GM23248 (cell line): ENCODE results near the gene HEPN1.

Experiments used
- EZH2 ChIP-seq: fragments of 200-600 bp; sonication (generic); IDR thresholded peaks from 2 replicates; pipeline ENCODE4 v1.6.1; 2018; ENCODE audit warnings: antibody characterized with exemption, mild to moderate bottlenecking; ENCODE audit not compliant: insufficient read depth, poor library complexity, severe bottlenecking
- EZH2phosphoT487 ChIP-seq: fragments of 200-600 bp; sonication (generic); IDR thresholded peaks from 2 replicates; pipeline ENCODE4 v1.6.1; 2018; ENCODE audit warnings: antibody characterized with exemption, moderate library complexity, mild to moderate bottlenecking, low read depth; ENCODE audit not compliant: insufficient read depth

- TF ChIP-seq EZH2: no peak
- TF ChIP-seq EZH2phosphoT487: no peak
Measured at GRCh38 chr11:124902616-124903015, 16.4 kb upstream of the HEPN1 start.
